Endothelial cell (in vitro differentiated cells): ENCODE results near the gene SST. TPM values are rescaled to one million over a fixed set of nuclear protein-coding genes. Genes with fewer than 3 reads are reported as not detected.

ENCODE experiments used
- DNase-seq: peaks from one replicate; pipeline ENCODE4 v3.0.0; 2021; ENCODE audit warnings: low spot score
- H3K27ac Mint-ChIP-seq: one replicate; pipeline ENCODE4 v1.8.0; 2021; ENCODE audit warnings: mixed read lengths, inconsistent platforms; ENCODE audit not compliant: unreplicated experiment
- H3K27me3 Mint-ChIP-seq: one replicate; pipeline ENCODE4 v1.8.0; 2021; ENCODE audit warnings: mild to moderate bottlenecking, moderate library complexity, mixed read lengths, inconsistent platforms; ENCODE audit not compliant: unreplicated experiment
- H3K36me3 Mint-ChIP-seq: one replicate; pipeline ENCODE4 v1.8.0; 2021; ENCODE audit warnings: mild to moderate bottlenecking, low read depth, mixed read lengths, inconsistent platforms; ENCODE audit not compliant: unreplicated experiment
- H3K4me1 Mint-ChIP-seq: one replicate; pipeline ENCODE4 v1.8.0; 2021; ENCODE audit warnings: mild to moderate bottlenecking, mixed read lengths, inconsistent platforms; ENCODE audit not compliant: unreplicated experiment
- H3K4me3 Mint-ChIP-seq: one replicate; pipeline ENCODE4 v1.8.0; 2021; ENCODE audit warnings: mild to moderate bottlenecking, mixed read lengths, inconsistent platforms; ENCODE audit not compliant: unreplicated experiment
- H3K9me3 Mint-ChIP-seq: one replicate; pipeline ENCODE4 v1.8.0; 2021; ENCODE audit warnings: mixed read lengths, inconsistent platforms; ENCODE audit not compliant: unreplicated experiment
- total RNA-seq: library from RNA; stranded (reverse); fragmentation: NEBNext Ultra II Directional; extraction: Animal tissue kit (Norgen Biotek cat#: 25700); gene quantifications from one replicate; pipeline ENCODE4 v1.2.1, GENCODE V29; 2021; ENCODE audit not compliant: unreplicated experiment
- TF ChIP-seq, protein P1 (sequence below): fragments of 200-600 bp; sonication (generic); IDR thresholded peaks from one replicate; pipeline ENCODE4 v1.5.0; 2021; ENCODE audit warnings: antibody characterized with exemption; ENCODE audit not compliant: unreplicated experiment

SST gene
- total RNA-seq, 1 donor from 2014 or later = not detected

DNA sequence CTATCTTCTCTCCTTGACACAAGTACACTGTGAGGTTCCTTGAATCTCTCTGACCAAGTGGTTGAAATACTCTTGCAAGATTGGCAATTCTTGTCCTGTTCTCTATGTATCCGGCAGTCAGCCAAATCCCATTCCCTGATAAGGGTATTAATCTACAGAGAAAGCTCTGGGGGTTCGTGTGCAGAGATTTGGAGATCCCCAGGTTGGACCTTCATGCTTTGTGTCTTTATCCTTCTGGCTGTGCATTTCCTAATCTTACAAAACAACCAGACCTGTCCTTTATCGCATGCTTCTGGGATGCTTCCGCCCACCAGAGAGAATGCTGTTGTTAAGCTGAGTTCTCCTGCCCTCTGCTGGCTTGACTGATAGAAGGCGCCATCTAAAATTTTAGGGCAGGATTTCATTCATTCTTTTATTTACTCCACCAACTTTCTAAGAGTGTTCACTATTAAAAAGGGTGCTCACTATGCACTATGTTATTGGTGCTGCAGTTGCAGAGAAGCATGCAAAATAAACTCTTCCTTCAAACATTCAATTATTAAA is 8.6 kb upstream of the SST start:
- no peak overlapping the region for H3K4me3 Mint-ChIP-seq
- H3K27me3 Mint-ChIP-seq = peaks cover 1% of the 10 kb centered on the region
- no peaks in the 10 kb centered on the region for H3K36me3 Mint-ChIP-seq
- peaks cover 6% of the 10 kb centered on the region for H3K4me1 Mint-ChIP-seq
- H3K9me3 Mint-ChIP-seq = no peaks in the 10 kb centered on the region
- no peak overlapping the region for H3K27ac Mint-ChIP-seq
- TF ChIP-seq, protein P1, sequence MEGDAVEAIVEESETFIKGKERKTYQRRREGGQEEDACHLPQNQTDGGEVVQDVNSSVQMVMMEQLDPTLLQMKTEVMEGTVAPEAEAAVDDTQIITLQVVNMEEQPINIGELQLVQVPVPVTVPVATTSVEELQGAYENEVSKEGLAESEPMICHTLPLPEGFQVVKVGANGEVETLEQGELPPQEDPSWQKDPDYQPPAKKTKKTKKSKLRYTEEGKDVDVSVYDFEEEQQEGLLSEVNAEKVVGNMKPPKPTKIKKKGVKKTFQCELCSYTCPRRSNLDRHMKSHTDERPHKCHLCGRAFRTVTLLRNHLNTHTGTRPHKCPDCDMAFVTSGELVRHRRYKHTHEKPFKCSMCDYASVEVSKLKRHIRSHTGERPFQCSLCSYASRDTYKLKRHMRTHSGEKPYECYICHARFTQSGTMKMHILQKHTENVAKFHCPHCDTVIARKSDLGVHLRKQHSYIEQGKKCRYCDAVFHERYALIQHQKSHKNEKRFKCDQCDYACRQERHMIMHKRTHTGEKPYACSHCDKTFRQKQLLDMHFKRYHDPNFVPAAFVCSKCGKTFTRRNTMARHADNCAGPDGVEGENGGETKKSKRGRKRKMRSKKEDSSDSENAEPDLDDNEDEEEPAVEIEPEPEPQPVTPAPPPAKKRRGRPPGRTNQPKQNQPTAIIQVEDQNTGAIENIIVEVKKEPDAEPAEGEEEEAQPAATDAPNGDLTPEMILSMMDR = no peak
- peak; percentile 60 for DNase-seq

DNA sequence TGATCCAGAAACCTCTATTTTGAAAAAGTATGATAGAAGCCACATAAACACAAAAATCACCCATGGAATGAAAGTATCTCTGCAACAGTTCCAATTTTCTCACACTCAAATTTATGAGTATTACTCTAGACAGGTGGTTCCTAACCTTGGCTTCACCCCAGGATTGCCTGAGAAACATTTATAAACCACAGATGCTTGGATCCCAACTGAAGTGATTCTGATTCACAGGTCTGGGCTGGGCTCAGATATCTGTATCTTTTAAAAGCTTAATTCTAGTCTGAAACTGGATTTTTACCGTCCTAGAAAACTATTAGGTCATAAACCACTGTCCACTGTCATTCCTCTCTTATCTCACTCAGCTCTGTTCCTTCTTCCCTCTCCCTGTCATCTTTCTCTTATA is 7.4 kb upstream of the SST start:
- TF ChIP-seq, protein P1 = no peak
- Mint-ChIP-seq H3K36me3 (no peaks in the 10 kb centered on the region), H3K4me1 (peaks cover 6% of the 10 kb centered on the region), H3K4me3 (no peak overlapping the region), H3K9me3 (no peaks in the 10 kb centered on the region), H3K27ac (no peak overlapping the region), H3K27me3 (peaks cover 1% of the 10 kb centered on the region)
- no peak for DNase-seq

DNA sequence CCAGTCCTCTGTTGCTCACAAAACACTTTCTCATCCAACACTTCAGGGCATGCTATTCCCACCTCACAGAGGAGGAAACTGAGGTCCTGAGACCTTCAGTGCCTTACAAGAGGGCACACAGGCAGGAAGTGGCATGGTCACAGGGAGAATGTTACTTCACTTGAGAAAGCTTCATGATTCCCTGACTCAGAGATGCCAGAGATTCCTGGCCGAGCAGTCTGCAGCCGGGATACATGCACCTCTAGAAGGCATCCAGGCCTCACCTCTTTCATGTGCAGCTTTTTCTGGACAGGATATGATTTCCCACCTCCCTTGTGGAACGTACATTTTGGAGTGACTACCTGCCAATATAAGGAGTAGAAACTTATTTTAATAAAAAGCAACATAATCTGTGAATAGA is 2.8 kb upstream of the SST start:
- no peaks in the 10 kb centered on the region for H3K9me3 Mint-ChIP-seq
- no peak for DNase-seq
- no peaks in the 10 kb centered on the region for H3K36me3 Mint-ChIP-seq
- no peak overlapping the region for H3K27ac Mint-ChIP-seq
- peaks cover 1% of the 10 kb centered on the region for H3K27me3 Mint-ChIP-seq
- peaks cover 7% of the 10 kb centered on the region for H3K4me1 Mint-ChIP-seq
- H3K4me3 Mint-ChIP-seq = no peak overlapping the region
- TF ChIP-seq, protein P1 = no peak

DNA sequence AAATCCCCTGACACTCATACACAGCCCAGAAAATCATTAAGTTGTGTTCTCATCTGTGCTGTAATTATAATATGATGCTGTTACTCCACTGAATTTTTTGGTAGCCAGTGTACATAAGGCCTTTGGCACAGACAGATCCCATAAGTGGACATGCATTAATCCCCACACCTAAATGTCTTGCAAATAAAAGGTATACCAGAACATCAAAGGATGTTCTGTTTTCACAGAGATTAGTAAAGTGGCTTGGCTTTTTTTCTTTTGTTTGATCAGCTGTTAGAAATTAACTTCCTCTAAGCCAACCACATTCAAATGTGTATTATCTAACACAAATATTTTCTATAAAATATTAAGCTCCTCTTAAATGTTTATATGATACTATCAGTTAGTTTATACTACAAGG is 2.7 kb downstream of the SST start:
- DNase-seq = no peak
- no peak overlapping the region for H3K27ac Mint-ChIP-seq
- H3K9me3 Mint-ChIP-seq = no peaks in the 10 kb centered on the region
- TF ChIP-seq, protein P1 = no peak
- no peaks in the 10 kb centered on the region for H3K36me3 Mint-ChIP-seq
- H3K27me3 Mint-ChIP-seq = peaks cover 1% of the 10 kb centered on the region
- H3K4me3 Mint-ChIP-seq = no peak overlapping the region
- peaks cover 4% of the 10 kb centered on the region for H3K4me1 Mint-ChIP-seq

DNA sequence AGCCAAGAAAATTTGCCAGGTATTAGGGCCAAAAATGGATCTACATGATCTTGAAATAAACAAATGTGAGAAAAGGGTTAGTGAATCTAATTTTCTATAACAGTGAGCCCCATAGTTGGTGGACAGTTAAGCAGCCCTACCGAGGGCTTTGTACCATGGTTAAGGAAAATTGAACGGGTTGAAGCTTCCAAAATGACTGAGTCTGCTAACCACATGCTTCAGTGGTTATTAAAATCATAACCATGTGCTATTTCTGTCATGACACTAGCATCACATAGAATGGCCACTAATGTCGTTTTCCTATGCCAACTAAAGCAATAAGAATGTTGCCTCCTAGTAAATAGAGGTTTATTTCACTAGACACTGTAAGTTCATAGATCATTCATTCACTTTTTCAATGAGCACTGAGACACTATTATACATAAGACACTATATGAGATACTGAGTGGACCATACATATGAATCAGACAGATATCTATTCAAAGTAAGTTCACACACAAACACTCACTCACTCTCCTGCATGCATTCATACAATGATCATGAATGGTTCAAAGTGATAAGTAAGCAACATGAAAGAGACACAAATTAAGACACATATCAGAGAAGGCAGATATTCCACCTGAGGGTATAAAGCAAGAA is 4.3 kb downstream of the SST start:
- Mint-ChIP-seq H3K27me3 (peaks cover under 1% of the 10 kb centered on the region), H3K4me1 (peaks cover 4% of the 10 kb centered on the region), H3K27ac (no peak overlapping the region), H3K36me3 (no peaks in the 10 kb centered on the region), H3K4me3 (no peak overlapping the region), H3K9me3 (no peaks in the 10 kb centered on the region)
- DNase-seq = no peak
- TF ChIP-seq, protein P1 = no peak
